Measurements from ENCODE around the gene DUSP9.

The DUSP9 gene

GRCh38 chrX:153622661-153623309 is 24.2 kb upstream of the DUSP9 start:
- DNase-seq: no peak

DNA sequence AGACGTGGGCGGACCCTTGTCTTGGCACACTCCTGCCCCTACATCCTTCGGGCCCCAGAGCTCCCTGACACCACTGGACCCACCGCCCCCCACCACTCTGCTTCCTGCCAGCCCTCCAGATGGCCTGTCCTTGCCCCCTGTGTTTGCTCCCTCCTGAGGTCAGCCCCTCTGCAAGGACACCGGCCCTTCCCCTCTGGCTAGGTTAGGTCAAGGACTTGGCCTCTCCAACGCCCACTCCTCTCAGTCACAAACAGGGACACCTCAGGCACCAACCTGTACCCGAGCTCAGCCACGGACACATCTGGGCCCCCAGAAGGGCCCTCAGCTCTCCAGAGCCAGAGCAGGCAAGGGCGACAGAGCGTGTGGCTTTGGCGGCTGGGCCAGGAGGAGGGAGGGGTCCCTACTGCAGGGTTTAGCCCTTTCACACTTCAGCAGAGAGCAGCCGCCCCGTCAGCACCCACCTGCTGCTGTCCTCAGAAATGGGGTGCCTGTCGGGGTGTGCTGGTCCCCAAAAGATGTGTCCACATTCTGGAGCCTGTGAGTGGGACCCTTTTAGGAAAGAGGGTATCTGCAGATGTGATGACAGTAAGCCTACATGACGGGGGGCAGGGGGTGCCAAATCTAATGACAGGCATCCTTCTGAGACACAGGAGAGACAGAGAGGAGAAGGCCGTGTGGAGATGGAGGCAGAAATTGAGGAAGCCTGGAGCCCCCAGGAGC is 23.5 kb upstream of the DUSP9 start:
- no peak for DNase-seq

GRCh38 chrX:153624196-153625091 is 22.6 kb upstream of the DUSP9 start:
- no peak for DNase-seq

- DNase-seq: no peak
Measured at GRCh38 chrX:153625271-153626024, 21.6 kb upstream of the DUSP9 start.

DNA sequence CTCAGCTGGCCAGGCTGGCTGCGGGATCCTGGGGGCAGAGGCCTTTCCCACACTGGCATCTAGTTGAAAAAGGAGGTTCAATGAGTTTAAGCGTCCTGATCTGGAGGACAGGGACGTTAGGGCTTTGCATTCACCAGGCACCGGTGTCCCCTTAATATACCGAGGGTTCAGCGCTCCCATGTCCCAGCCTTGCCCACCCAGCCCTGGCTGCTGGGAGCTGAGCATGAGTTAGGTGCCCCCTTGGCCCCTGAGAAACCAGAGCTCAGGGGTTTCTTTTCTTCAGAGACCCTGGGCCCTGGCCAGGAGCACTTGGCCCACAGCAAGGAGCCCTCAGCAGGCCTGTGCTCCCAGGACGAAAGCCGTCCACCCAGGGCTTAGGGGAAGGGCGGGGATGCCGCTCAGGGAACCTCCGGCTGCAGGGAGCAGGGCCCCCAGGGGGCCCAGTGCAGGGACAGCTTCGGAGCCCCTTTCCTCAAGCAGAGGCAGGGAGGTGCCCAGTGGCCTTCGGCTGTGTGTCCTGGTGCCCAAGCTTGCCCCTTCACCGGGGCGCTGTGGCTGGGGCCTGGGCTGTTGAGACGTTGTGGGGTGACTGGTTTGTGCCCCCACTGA is 20.9 kb upstream of the DUSP9 start:
- DNase-seq: no peak

DNA sequence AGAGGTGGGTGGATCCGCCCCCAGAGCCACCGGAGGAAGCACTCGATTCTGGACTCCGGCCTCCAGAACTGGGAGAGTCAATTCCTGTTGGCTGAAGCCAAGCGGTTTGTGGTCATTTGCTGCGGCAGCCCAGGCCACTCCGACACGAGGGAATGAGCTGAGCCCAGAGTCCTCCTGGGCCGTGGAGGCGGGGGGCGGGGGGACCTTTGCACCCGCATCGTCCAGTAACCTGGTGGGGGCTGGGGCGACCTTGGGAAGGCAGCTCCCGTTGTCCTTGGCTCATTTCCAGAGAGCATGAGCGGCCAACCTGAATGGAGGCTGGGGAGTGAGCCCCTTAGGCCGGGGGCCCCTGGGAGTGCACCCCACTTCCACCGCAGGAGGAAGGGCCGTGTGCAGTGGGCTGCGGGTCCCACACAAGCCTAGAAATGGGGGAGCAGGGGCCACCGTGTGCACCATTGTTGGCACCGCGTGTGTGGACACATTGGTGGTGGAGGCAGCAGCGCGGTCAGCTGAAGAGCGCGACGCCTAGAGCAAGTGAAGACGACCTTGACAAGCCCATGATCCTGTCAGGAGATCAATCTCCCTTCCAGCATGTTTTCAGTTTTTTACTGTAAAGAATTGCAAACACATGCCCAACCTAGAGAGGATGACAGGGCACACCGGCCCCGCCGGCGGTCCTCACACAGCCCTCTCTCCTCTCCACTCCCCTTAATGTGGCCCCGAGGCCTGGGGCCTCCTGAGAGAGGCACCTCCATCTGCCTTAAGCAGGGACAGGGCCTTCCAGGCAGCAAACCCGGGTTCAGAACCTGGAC is 19.9 kb upstream of the DUSP9 start:
- DNase-seq: no peak

DNA sequence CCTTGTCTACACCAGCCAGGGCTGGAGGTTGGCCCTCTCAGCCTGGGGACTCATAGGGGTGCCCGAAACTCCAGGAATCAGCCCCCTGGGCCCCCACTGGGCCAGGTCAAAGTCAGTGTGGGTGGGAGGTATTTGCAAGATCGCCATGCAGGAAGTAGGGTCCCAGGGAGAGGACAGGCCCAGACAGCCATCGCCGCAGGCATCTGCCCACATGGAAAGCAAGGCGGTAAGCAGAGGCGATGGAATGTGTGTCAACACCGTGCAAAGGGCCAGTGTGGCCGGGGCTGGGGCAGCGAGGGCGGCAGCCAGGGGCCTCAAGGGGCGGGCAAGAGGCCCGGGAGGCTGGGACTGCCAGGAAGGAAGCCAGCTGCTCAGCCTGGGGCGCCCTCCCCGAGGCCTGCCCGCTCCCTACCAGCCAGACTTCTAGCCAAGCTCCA is 19.3 kb upstream of the DUSP9 start:
- no peak for DNase-seq

DNA sequence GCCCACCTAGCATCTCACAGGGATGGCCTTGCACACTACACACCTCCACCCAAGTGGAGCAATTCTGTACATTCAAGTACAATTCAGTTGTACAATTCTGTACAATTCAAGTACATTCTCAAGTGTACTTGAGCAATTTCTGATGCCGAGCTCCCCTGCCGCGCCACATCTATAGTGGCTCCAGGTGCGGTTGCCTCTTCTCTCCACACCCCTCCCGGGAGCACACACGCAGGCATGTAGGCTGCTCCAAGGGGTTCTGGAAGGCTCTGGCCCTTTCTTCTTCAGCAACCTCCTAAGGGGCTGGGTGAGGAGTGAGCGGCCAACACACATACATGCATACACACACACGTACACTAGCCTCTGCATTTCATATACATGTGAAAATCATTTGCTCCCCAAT is 18.9 kb upstream of the DUSP9 start:
- DNase-seq: no peak

GRCh38 chrX:153628665-153629064 is 18.3 kb upstream of the DUSP9 start:
- DNase-seq: no peak

DNA sequence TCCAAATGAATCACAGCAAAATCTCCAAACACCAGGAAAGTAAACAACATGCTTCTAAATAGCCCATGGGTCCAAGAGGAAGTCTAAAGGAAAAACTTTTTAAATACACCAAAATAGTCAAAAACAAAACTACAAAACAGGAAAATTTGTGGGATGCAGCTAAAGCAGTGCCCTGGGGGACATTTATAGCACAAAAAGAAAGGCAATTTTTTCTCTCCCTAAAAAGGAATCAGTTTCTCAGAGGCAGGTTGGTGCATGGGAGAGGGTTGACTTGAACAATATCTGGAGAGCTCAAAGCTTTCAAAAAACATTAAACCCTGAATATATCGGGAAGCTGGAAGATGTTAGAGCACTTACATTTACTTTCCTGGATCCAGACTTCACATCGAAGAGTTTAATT is 15.7 kb upstream of the DUSP9 start:
- no peak for DNase-seq

GRCh38 chrX:153631907-153632594 is 15.0 kb upstream of the DUSP9 start:
- no peak for DNase-seq

DNA sequence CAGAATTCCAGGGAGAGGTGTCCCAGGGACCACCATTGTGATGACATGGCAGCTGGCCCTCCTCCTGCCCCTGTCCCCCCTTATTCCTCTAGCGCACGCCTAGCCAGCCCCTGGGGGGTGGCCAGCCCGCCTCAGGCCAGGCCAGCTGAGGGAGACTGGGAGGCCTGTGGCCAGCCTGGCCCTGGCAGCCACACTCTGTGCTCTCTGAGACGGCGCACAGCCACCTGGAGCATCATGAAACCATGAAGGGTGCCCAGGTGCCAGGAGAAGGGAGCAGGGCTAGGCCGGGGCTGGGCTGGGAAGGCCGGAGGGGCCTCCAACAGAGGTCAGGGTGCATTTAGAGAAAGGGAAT is 14.4 kb upstream of the DUSP9 start:
- DNase-seq: no peak

GRCh38 chrX:153633048-153633447 is 14.0 kb upstream of the DUSP9 start:
- DNase-seq: no peak

- DNase-seq: no peak
Measured at GRCh38 chrX:153633607-153634180, 13.3 kb upstream of the DUSP9 start.

DNA sequence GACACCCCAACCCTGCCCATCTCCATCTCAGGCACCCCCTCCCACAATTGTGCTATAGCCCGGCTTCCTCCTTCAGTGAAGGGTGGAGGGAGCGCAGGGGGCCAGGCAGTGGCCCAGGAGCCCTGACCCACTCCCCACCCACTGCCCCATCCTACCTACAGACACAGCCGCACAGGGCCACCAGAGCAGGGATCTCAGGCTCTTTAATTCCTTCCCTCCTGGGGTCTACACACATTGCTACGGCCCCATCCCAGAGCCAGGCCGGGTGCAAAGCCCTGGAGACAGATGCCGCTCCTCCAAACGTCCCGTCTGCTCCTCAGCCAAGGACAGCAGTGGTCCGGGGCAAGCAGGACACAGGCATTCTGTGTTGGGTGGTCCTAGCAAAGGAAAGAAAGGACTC is 12.8 kb upstream of the DUSP9 start:
- no peak for DNase-seq

- no peak for DNase-seq
Measured at GRCh38 chrX:153634832-153635231, 12.2 kb upstream of the DUSP9 start.

- DNase-seq: no peak
Measured at GRCh38 chrX:153635388-153635787, 11.6 kb upstream of the DUSP9 start.

DNA sequence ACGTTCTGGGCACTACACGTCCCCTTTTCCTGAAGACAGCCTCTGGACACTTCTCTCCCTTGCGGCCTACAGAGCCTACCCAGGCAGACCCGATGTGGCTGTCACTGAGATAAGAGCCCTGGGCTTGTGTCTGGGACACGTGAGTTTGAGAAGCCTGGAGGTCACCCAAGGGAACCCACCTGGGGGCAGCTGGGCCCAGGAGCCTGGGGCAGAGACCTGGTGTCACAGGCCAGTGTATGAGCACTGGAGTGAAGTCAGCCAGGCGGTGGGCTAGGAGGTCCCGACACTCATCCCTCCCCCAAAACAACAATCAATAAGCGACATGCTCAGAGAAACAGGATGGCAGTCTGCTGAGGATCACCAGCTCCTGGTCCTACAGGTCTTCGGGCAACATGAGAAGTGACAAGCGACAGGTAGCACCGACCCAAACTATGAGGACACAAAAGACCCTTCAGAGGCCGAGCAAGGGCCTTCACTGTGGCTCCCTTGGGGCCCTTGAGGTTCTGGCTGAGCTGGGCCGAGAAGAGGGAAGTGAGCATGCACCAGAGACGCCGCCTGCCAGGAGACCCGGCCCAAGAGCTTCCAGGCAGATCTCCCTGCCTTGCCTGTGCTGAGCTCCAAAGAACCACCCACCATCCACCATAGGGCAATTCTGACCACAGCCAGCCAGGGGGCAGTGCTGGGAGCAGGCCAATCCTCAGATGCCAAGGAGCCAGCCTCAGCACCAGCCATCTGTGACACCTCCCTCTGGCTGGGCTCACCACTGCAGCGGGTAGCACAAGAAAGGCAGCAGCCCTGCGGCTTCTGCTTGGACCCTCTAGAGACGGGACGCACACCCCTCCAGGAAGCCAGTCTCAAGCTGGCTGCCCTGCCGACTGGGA is 11.0 kb upstream of the DUSP9 start:
- DNase-seq: peak; percentile 2

- DNase-seq: no peak
Measured at GRCh38 chrX:153636716-153637115, 10.3 kb upstream of the DUSP9 start.

Data from fibroblast of skin of right biceps (primary cell).